ENCODE results near the gene PCSK6. TPM values are rescaled to one million over a fixed set of nuclear protein-coding genes. Genes with fewer than 3 reads are reported as not detected.

Gene PCSK6
- total RNA-seq, 1 experiment from 2014 or later: 3.7 TPM

- Histone ChIP-seq H3K79me2 (ENCODE audit: low read length) (peaks cover 43% of the 10 kb centered on the region), H4K20me1 (ENCODE audit: low read length) (peaks cover 33% of the 10 kb centered on the region), H3K27me3 (ENCODE audit: low read length) (no peaks in the 10 kb centered on the region), H3F3A (ENCODE audit: low read length, unreplicated experiment) (peaks cover 4% of the 10 kb centered on the region), H3K4me2 (ENCODE audit: low read length) (peak overlapping the region; percentile 81), H3K9me3 (ENCODE audit: low read length) (no peaks in the 10 kb centered on the region), H2AFZ (ENCODE audit: low read length) (peak overlapping the region; percentile 94), H3K9me2 (replicated peaks; ENCODE audit: low read length) (no peaks in the 10 kb centered on the region), H3K36me3 (ENCODE audit: low read depth, low read length) (peaks cover 9% of the 10 kb centered on the region), H3K9ac (ENCODE audit: low read length) (peak overlapping the region; percentile 98), H3K4me1 (ENCODE audit: insufficient read depth, low read length) (peaks cover 32% of the 10 kb centered on the region), H3K27ac (ENCODE audit: low read length) (peak overlapping the region; percentile 82), H3K4me3 (ENCODE audit: low read length) (peak overlapping the region; percentile 100)
- ATAC-seq: peak; percentile 32
- CTCF ChIA-PET: interaction anchor here (0.6 kb wide), 1 partner anchor 288 kb away, joined by 3 read pairs; no protein-coding TSS in a partner anchor
- peak; percentile 46 for DNase-seq
- intact Hi-C loops (cut with micrococcal nuclease): loop anchor here (2.0 to 10.0 kb wide), 2 partner anchors 279 to 345 kb away; no protein-coding TSS in a partner anchor
- POLR2A ChIA-PET (ENCODE audit: unreplicated experiment): no interaction called here
- BruUV-seq (replicated peaks): TSS peak; percentile 75
- no peak for TF ChIP-seq CTCF (conservative IDR thresholded peaks at IDR 0.05; ENCODE audit: low read depth, low read length)
These were observed 193.8 kb downstream of the PCSK6 start for GRCh38 chr15:101295607-101296161.

- no peaks in the 10 kb centered on the region for H3K9me3 ChIP-seq (ENCODE audit: low read length)
- H3K4me3 ChIP-seq (ENCODE audit: low read length): peak within 1 kb of the TSS; percentile 100
- H3K4me1 ChIP-seq (ENCODE audit: insufficient read depth, low read length): peaks cover 32% of the 10 kb centered on the region
- peaks cover 50% of the 10 kb centered on the region for H3K79me2 ChIP-seq (ENCODE audit: low read length)
- POLR2A ChIA-PET (ENCODE audit: unreplicated experiment): interaction anchor here (0.5 kb wide), 1 partner anchor 321 kb away, joined by 3 read pairs; no protein-coding TSS in a partner anchor
- peaks cover 4% of the 10 kb centered on the region for H3F3A ChIP-seq (ENCODE audit: low read length, unreplicated experiment)
- ATAC-seq (peak; percentile 62), DNase-seq (peak; percentile 95)
- BruUV-seq (replicated peaks): no TSS peak
- no peak for TF ChIP-seq CTCF (conservative IDR thresholded peaks at IDR 0.05; ENCODE audit: low read depth, low read length)
- no peak for TF ChIP-seq EZH2 (IDR thresholded peaks at IDR 0.05; ENCODE audit: low read length, unreplicated experiment)
- no peak for TF ChIP-seq EZH2phosphoT487 (IDR thresholded peaks at IDR 0.05; ENCODE audit: borderline replicate concordance, low read length)
- intact Hi-C loops (cut with micrococcal nuclease): loop anchor here (2.0 to 10.0 kb wide), 2 partner anchors 280 to 346 kb away; no protein-coding TSS in a partner anchor
- H3K9ac ChIP-seq (ENCODE audit: low read length): peak within 1 kb of the TSS; percentile 98
- CTCF ChIA-PET: no interaction called here
- H4K20me1 ChIP-seq (ENCODE audit: low read length): peaks cover 36% of the 10 kb centered on the region
- peak within 1 kb of the TSS; percentile 94 for H2AFZ ChIP-seq (ENCODE audit: low read length)
- H3K27me3 ChIP-seq (ENCODE audit: low read length): no peaks in the 10 kb centered on the region
- no peaks in the 10 kb centered on the region for H3K9me2 ChIP-seq (replicated peaks; ENCODE audit: low read length)
- peak within 1 kb of the TSS; percentile 82 for H3K27ac ChIP-seq (ENCODE audit: low read length)
- peak within 1 kb of the TSS; percentile 81 for H3K4me2 ChIP-seq (ENCODE audit: low read length)
- peaks cover 13% of the 10 kb centered on the region for H3K36me3 ChIP-seq (ENCODE audit: low read depth, low read length)
These were observed 194.5 kb downstream of the PCSK6 start, which contains the start of gene SNRPA1 for GRCh38 chr15:101294731-101295606. SNRPA1 (minus strand) TSS chr15:101295248; CDS start chr15:101295178, 70 bp downstream.

Data from PC-3 (cell line).